DMS153 treated with DMSO at 0.1 percent for 48 hours (cell line): ENCODE data around the gene ZNF346.

Experiments used
- DNase-seq: peaks from one replicate; lab custom pipeline; 2025; ENCODE audit not compliant: unreplicated experiment; lab: John Stamatoyannopoulos, UW

Gene ZNF346

DNA sequence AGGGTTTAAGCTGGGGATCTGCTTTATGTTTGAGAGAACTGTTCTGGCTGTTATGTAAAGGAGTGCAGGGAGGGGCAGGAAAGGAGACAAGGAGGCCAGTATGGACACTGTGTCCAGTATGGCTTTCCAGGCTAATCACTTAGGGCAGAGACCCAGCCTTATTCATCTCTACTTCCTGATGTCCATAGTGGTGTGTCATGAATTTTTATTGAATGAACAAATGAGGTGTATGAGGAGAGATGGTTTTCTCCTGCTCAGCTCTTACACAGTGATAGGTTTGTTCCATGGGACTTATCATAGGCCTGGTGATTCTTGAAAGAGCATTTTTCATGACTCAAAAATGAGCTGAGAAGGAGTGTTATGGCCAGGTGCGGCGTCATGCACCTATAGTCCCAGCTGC, 43.7 kb downstream of the ZNF346 start:
- DNase-seq = no peak

DNA sequence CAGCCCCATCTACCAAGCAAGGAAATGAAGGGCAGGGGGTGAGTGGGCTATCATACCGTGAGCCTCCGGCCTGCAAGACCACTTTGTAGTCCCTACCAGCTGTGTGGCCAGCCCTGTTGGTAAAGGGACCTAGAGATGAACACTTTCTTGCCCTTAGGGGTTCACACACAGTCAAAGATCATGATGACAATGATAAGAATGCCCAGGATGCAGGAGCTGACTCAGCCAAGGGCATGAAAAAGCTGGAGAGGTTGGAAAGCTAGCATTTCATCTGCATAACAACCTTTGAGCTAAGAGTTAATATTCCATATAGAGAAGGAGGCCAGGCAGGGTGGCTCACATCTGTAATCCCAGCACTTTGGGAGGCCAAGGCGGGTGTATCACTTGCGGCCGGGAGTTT, 45.0 kb downstream of the ZNF346 start:
- no peak for DNase-seq

DNA sequence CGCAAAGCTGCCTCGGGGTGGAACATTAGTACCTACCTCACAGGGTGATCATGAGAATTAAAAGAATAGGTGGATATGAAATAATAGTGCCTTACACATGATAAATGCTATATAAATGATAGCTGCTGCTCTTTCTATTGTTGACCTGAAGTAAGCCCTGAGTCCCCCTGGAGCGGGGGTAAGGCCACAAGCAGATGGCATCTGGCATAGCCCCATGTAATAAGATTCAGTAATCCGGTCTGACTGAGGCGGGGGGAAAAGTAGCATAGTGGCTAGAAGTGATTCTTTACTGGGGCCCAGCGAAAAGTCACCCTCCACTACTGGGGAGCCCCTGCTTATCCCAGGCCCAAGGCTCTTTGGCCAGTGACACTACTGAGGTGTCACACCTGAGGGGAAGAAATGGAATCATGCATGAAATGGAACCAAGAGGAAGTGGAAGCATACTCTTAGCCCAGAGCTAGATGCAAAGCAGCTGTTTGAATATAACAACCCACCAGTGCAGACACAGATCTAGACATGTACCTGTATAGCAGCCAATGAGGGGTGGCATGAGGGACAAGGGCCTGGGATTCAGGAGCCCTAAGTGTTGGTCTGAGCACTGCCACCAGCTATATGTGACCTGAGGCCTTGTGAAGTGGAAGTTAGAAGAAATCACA, 48.2 kb downstream of the ZNF346 start:
- no peak for DNase-seq

DNA sequence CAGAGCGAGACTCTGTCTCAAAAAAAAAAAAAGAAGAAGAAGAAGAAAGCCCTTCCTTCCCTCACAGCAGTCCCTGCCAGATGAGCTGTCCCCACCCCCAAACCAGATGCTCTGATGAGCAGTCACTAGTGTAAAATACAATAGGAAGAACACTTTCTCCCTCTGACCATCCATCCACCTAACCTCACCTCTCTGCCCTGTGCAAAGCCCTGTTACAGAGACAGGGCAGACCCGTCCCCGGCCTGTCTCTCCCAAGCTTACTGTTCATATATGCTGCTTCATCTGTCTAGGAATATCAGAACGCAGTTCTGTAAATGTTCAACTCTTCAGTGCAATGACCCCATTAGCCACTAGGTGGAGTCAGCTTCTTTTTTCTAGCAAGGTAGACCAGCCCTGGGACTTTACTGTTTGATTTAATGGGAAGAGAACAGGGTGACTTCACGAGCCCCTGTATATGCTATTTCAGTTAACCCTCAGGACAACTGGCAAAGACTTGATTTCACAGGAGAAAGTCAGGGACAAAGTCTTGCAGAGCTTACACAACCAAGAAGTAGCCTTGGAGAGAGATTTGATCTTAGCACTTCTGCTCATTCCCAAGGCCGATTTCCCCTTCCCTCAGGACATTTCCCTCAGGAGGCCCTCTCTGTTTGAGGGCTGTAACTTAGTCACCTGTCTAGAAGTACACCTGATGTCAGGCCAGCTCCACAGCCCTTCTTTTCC, 49.3 kb downstream of the ZNF346 start:
- DNase-seq = peak; percentile 25

DNA sequence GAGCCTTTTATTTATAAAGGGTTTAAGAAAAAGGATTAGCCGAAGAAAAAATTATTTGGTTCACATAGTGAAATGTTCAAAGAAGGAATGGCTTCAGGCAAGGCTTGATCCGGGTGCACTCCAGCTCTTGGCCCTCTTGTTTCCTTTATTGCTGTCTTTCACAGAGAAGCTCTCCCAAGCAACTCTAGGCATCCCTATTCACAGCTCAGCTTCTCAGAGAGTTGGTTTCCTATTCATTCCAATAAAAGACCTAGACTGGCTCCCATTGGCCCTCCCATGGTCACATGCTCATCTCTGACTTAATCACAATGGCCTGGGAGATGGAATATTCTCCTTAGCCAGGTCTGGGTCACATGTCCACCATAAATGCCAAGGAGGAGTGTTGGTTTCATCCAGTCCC, 54.8 kb downstream of the ZNF346 start:
- DNase-seq = no peak

DNA sequence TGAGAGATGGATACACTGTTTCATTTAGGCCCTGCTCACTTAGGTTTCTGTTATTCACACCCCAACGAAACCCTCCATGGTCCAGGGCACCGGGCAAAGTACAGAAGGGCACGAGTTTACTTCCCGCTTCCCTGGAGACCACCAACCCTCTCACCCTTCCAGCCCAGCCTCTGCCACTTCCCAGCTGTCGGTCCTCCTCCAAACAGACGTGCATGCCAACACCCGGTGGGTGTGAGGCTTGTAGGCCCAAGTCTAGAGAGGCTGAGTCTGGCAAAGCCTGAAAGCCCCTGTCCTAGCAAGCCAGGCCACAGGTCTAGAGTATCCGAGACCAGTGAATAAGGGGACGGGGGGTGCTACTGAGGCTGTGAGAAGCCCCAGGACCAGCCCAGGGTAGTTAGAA, 57.1 kb downstream of the ZNF346 start:
- DNase-seq = no peak

DNA sequence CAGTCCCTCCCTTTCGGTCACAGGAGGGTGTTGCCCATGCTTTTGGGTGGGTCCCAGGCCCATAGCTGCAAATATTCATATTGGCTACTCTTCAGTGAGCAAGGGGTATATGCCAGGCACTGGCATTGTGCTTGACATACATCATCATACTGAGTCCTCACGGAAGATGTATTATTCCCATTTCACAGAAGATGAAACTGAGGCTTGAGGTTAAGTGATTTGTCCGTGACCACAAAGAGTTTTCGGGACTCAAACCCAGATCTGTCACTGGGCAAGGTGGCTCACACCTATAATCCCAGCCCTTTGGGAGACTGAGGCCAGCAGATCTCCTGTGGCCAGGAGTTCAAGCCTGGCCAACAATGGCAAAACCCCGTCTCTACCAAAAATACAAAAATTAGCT, 57.8 kb downstream of the ZNF346 start:
- no peak for DNase-seq

DNA sequence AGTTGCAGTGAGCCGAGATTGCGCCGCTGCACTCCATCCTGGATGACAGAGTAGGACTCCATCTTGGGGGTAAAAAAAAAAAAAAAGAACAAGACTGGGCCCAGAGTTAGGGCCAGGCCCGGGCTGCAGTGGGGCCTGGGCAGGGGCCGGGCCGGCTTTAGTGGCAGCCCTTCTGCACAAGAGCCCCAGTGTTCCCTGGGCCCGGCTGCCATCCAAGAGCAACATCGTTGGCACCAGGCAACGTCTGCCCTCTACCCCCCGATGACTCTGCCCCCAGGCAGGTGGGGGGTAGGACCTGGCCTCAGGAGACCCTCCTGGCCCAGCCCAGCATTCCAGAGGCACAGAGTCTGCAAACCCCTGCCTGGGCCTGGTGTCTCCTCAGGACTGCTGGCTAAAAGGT, 59.4 kb downstream of the ZNF346 start:
- DNase-seq = no peak

DNA sequence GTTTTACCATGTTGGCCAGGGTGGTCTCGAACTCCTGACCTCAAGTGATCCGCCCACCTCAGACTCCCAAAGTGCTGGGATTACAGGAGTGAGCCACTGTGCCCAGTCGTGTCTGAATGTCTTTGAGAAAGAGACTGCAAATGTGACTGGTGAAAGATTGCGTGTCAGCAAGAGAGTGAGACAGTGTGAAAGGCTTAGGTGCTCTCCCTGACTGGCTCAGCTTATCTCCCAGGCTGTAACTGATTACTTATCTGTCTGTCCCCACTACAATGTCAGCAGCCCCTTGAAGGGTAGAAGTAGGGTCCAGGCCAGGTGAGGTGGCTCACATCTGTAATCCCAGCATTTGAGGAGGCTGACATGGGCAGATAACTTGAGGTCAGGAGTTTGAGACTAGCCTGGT, 60.9 kb downstream of the ZNF346 start:
- no peak for DNase-seq

DNA sequence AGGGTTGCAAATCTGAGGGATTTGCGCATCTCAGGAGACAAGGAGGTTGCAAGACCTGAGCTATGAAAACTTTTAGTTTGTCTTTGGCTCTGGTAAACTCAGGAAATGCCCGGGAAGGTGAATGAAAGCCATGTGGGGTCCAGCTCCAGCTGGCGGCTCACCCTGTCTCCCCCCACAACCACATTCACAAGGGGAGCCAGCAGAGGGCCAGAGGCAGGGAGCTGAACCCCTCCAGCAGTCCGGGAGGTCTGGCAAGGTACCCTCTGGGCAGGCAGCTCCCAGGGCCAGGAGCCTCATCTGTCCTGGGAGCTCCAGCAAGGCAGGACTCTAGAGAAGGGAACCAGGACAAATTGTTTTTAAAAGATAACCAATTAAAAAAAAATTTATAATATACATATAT, 61.7 kb downstream of the ZNF346 start:
- DNase-seq = no peak

DNA sequence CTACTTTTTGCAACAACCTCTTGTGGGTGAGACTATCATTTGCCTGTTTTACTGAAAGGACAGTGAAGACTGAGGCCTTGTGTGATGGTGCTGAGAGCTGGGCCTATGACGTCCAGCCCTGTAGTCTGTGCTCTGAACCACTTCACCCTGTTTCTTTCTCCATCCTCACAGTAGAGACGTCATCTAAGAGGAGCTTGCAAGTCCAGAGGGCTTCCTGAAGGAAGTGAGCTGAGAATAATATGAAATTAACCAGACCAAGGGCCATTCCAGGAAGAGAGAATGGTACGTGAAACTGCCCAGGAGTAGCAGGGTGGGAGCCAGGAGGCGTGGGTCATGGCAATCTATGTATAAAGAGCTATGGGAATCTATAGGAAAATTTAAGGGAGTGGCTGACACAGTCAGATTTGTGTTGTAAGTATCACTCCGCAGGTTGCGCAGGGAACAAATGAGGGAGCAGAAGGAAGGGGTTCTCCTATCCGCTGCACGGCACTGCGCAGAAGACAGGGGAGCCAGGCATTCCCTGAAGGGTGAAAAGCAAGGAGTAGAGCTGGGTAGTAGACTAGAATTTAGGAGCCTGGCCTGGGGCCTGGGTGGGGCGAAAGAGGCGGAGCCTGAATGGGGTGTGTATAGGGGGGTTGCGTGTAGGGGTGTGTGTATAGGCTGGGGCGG, 63.6 kb downstream of the ZNF346 start:
- DNase-seq = no peak

DNA sequence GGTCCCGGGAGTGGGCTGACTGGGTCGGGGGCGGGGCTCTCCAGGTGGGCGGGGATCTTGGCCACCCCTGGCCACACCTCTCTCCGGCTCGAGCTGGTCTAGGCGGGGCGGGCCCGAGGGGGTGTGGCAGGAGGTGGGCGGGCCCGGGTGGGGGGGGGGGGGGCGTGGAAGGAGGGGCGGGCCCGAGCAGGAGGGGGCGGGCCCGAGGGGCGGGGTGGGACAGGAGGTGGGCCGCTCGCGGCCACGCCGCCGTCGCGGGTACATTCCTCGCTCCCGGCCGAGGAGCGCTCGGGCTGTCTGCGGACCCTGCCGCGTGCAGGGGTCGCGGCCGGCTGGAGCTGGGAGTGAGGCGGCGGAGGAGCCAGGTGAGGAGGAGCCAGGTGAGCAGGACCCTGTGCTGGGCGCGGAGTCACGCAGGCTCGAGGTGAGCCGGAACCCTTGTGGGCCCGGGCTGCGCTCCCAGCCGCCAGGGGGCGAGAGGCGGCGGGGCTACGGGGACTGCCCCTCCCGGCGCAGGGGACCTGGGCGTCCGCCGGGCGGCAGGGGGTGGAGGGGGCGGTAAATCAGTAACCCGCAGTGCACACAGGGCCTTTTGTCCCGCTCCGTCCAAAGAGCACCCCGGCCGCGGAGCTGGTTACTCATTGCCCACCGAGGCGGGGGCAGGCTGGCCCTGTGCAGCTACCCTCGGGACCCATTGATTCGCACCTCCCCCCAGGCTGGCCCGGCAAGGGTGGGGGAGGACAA, 64.3 kb downstream of the ZNF346 start, which contains the start of gene FGFR4:
Gene FGFR4, plus strand, starts transcription at position 262 of the 744 bp plus-strand sequence. CDS start 2,688 bp downstream, outside the sequence.
- no peak for DNase-seq

DNA sequence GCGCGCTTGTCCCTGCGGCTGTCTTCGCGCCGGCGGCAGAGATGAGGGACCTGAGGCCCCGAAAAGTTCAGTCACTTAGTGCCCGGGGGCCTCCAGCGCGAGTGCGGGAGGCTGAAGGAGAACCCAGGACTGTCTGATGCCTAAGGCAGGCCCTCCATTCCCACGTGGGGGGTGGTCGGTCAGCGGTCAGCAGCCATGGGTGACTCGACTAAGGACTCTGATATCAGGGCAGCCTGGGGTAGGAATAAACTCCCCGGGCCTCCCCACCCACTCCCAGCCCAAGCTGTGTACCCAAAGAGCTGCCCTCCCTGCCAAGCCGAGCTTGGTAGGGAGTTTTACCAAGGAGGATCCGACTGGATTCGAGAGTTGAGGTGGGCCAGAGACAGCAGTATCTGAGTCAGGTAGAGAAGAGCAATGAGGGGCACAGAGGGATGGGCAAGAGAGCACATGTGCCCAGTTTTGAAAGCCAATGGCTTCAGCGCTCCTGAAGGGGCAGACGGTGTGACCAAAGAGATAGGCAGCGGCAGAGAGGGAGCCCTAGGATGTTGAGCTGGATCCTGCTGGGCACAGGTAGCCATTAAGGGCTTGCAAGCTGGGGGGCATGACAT, 65.0 kb downstream of the ZNF346 start:
- DNase-seq = no peak

DNA sequence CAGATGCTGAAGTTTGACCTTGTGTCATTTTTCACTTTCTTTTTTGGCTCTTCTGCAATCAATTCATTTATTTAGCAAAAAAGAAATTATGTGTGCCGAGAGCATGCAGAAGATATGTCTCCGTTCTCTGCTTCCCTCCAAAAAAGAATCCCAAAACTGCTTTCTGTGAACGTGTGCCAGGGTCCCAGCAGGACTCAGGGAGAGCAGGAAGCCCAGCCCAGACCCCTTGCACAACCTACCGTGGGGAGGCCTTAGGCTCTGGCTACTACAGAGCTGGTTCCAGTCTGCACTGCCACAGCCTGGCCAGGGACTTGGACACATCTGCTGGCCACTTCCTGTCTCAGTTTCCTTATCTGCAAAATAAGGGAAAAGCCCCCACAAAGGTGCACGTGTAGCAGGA, 66.6 kb downstream of the ZNF346 start:
- no peak for DNase-seq

DNA sequence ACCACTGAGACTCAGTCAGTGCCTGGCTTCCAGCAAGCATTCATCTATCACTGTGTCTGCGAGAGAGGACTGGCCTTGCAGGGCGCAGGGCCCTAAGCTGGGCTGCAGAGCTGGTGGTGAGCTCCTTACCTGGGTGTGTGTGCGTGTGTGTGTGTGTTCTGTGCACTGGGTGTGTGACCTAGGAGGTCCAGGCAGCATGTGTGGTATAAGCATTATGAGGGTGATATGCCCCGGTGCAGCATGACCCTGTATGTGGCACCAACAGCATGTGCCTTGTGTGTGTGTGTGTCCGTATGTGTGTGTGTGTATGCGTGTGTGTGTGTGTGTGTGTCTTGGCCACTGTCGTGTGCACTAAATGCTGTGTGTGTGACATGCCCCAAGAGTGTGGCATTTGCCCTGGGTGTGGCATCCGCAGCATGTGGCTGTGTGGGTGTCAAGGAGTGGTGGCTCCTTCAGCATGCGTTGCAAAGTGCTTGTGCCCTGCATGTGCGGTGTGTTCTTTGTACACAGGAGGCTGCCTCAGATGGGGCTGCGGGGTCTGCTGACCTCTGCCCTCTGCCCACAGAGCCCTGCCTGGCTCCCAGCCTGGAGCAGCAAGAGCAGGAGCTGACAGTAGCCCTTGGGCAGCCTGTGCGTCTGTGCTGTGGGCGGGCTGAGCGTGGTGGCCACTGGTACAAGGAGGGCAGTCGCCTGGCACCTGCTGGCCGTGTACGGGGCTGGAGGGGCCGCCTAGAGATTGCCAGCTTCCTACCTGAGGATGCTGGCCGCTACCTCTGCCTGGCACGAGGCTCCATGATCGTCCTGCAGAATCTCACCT, 67.5 kb downstream of the ZNF346 start:
- DNase-seq = no peak

DNA sequence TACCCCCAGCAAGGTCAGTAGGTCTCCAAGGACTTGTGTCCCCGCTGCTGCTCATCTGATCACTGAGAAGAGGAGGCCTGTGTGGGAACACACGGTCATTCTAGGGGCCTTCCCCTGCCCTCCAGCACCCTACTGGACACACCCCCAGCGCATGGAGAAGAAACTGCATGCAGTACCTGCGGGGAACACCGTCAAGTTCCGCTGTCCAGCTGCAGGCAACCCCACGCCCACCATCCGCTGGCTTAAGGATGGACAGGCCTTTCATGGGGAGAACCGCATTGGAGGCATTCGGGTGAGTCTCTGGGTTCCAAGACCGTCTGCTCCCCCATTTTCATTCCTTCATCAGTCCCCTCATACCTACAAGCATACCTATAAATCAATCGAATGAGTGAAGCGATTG, 68.3 kb downstream of the ZNF346 start:
- DNase-seq = no peak

DNA sequence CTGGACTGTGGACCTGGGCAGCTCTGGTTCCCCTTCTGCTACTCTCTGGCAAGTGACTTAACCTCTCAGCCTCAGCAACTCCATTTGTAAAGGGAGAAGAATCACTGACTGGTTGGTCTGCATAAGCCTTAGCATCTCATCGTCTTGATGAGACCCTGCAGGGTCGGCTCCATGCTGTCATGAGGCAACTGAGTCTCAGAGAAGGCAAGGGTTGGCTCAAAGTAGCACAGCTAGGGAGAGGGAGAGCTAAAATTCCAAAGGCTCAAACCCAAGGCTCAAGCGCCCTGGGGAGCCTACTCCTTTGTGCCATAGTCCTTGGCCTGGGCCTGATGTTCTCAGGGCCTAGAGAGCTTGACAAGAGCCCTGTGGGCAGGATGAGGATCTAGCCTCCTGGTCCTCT, 68.7 kb downstream of the ZNF346 start:
- DNase-seq = no peak

DNA sequence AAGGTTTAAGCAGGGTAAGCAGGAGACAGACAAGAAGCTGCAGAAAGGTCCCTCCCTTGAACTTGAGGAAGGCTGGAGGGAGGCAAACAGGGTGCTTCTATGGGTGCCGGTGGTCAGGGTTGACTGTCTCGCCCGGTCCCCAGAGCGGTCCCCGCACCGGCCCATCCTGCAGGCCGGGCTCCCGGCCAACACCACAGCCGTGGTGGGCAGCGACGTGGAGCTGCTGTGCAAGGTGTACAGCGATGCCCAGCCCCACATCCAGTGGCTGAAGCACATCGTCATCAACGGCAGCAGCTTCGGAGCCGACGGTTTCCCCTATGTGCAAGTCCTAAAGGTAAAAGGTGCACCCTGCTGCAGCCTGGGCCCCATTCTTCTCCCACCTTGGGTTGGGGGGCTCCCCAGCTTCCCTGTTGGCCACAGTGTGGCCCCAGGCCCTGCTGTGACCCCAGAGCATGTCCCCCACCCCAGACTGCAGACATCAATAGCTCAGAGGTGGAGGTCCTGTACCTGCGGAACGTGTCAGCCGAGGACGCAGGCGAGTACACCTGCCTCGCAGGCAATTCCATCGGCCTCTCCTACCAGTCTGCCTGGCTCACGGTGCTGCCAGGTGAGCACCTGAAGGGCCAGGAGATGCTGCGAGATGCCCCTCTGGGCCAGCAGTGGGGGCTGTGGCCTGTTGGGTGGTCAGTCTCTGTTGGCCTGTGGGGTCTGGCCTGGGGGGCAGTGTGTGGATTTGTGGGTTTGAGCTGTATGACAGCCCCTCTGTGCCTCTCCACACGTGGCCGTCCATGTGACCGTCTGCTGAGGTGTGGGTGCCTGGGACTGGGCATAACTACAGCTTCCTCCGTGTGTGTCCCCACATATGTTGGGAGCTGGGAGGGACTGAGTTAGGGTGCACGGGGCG, 69.9 kb downstream of the ZNF346 start:
- DNase-seq = no peak

DNA sequence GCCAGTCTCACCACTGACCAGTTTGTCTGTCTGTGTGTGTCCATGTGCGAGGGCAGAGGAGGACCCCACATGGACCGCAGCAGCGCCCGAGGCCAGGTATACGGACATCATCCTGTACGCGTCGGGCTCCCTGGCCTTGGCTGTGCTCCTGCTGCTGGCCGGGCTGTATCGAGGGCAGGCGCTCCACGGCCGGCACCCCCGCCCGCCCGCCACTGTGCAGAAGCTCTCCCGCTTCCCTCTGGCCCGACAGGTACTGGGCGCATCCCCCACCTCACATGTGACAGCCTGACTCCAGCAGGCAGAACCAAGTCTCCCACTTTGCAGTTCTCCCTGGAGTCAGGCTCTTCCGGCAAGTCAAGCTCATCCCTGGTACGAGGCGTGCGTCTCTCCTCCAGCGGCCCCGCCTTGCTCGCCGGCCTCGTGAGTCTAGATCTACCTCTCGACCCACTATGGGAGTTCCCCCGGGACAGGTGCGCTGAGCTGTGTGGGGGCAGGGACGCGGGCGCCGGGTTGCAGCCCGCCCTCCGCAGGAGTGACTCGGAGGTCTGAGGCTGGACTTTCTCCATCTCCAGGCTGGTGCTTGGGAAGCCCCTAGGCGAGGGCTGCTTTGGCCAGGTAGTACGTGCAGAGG, 70.7 kb downstream of the ZNF346 start:
- DNase-seq = no peak
